ENCODE results near the gene USP12.

DNA sequence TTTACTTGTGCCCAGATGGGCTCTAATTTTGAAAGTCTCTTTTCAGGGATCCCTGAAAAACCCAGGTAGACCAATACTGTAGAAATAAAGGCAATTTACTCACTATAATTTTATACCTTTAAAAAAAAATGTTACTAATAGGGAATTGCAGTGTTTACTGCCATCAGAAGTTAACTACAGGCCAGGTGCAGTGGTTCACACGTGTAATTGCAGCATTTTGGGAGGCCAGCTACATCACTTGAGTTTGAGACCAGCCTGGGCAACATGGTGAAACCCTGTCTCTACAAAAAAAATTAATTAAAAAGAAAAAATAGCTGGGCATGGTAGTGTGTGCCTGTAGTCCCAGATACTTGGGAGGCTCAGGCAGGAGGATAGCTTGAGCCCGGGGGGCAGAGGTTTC lies 10.2 kb downstream of the USP12 start:
- TF ChIP-seq EZH2phosphoT487 (IDR thresholded peaks at IDR 0.05; ENCODE audit: borderline replicate concordance, low read depth, low read length) = no peak
- TF ChIP-seq, protein P1, sequence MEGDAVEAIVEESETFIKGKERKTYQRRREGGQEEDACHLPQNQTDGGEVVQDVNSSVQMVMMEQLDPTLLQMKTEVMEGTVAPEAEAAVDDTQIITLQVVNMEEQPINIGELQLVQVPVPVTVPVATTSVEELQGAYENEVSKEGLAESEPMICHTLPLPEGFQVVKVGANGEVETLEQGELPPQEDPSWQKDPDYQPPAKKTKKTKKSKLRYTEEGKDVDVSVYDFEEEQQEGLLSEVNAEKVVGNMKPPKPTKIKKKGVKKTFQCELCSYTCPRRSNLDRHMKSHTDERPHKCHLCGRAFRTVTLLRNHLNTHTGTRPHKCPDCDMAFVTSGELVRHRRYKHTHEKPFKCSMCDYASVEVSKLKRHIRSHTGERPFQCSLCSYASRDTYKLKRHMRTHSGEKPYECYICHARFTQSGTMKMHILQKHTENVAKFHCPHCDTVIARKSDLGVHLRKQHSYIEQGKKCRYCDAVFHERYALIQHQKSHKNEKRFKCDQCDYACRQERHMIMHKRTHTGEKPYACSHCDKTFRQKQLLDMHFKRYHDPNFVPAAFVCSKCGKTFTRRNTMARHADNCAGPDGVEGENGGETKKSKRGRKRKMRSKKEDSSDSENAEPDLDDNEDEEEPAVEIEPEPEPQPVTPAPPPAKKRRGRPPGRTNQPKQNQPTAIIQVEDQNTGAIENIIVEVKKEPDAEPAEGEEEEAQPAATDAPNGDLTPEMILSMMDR (conservative IDR thresholded peaks at IDR 0.05; ENCODE audit: low read length) = no peak
